K562 (cell line): ENCODE results near the gene HSPB1. TPM values are rescaled to one million over a fixed set of nuclear protein-coding genes. Genes with fewer than 3 reads are reported as not detected.

Experiments used
- CHD1 ChIP-seq: fragments of 200-600 bp; sonication (generic); IDR thresholded peaks from one replicate; pipeline ENCODE4 v1.6.1; 2012; ENCODE audit warnings: mild to moderate bottlenecking, moderate library complexity, low read length, inconsistent platforms
- JUN ChIP-seq, 2 experiments: sonication (generic) in 1 of 2; formaldehyde crosslinking in 1 of 2; IDR thresholded peaks; 2 replicates each; pipeline versions ENCODE4 v1.6.1 to v1.8.0; 2012 to 2022; ENCODE audit warnings: borderline replicate concordance in 2 of 2, mild to moderate bottlenecking in 2 of 2, improper control_type of control experiment in 1 of 2, low read depth in 1 of 2, low read length in 1 of 2, missing genetic modification reagents in 1 of 2
- NCOA4 ChIP-seq: fragments of 450-650 bp; IDR thresholded peaks from 2 replicates; pipeline ENCODE4 v1.6.1; 2018; ENCODE audit warnings: mild to moderate bottlenecking; ENCODE audit not compliant: partially characterized antibody
- PTRF ChIP-seq: fragments of 450-650 bp; IDR thresholded peaks from 2 replicates; pipeline ENCODE4 v1.6.1; 2016; ENCODE audit warnings: mild to moderate bottlenecking, missing genetic modification characterization, missing compliant biosample characterization
- SIN3A ChIP-seq, 2 experiments: fragments of 150-350 bp in 1 of 2; IDR thresholded peaks; 2 replicates each; pipeline ENCODE4 v1.6.1; 2011 to 2016; ENCODE audit warnings: borderline replicate concordance in 2 of 2, low read depth in 2 of 2, low read length in 2 of 2, mild to moderate bottlenecking in 2 of 2, moderate library complexity in 2 of 2; ENCODE audit not compliant: control insufficient read depth in 1 of 2
- ZFP36 ChIP-seq: fragments of 150-350 bp; IDR thresholded peaks from 2 replicates; pipeline ENCODE4 v1.6.1; 2018; ENCODE audit warnings: low read length, low read depth; ENCODE audit not compliant: partially characterized antibody
- ZNF133 ChIP-seq: fragments of 250-450 bp; sonication (Bioruptor Pico); IDR thresholded peaks from 2 replicates; pipeline ENCODE4 v1.4.0; 2020; ENCODE audit warnings: mild to moderate bottlenecking
- ZZZ3 ChIP-seq: fragments of 450-650 bp; IDR thresholded peaks from 2 replicates; pipeline ENCODE4 v1.6.1; 2016; ENCODE audit warnings: antibody characterized with exemption, mild to moderate bottlenecking, moderate library complexity
- polyA plus RNA-seq, 8 experiments: library from polyadenylated mRNA; depleted of rRNA in 4 of 8; stranded (reverse) in 5 of 8; unstranded in 3 of 8; fragments of >200 nt; fragmentation: Nextera tagmentation in 2 of 8; fragmentation: Illumina TruSeq in 1 of 8; extraction: Ambion mirVana in 2 of 8; extraction: Trizol in 1 of 8; gene quantifications; 2 replicates each; pipeline versions ENCODE4 v1.2.1 to v1.2.3, GENCODE V29; 2011 to 2014; ENCODE audit warnings: inconsistent platforms in 1 of 8, missing spikeins in 1 of 8
- total RNA-seq, 7 experiments: library from RNA; depleted of rRNA in 6 of 7; stranded (reverse); fragments of >200 nt in 6 of 7; fragmentation: Illumina TruSeq in 2 of 7; extraction: Trizol in 2 of 7; gene quantifications; 2 replicates each; pipeline versions ENCODE4 v1.2.1 to v1.2.3, GENCODE V29; 2011 to 2021; ENCODE audit warnings: low replicate concordance in 1 of 7
- TF ChIP-seq, protein P1 (sequence below): fragments of 450-650 bp; IDR thresholded peaks from 2 replicates; pipeline ENCODE4 v1.6.1; 2016; ENCODE audit warnings: mild to moderate bottlenecking, moderate library complexity
- TF ChIP-seq, protein P2 (sequence below): sonication (generic); formaldehyde crosslinking; IDR thresholded peaks from 2 replicates; pipeline ENCODE4 v1.9.0; 2022; ENCODE audit warnings: mild to moderate bottlenecking, missing genetic modification reagents
- TF ChIP-seq, protein P3 (sequence below): sonication (generic); formaldehyde crosslinking; IDR thresholded peaks from 2 replicates; pipeline ENCODE4 v1.8.0; 2023; ENCODE audit warnings: mild to moderate bottlenecking, missing genetic modification reagents

Gene HSPB1
- total and polyA plus RNA-seq, 9 of the 15 experiments (the other 6 are each of a cell fraction or from before 2014, with no cell fraction given), result 27.1 to 522 (median 138) TPM

DNA sequence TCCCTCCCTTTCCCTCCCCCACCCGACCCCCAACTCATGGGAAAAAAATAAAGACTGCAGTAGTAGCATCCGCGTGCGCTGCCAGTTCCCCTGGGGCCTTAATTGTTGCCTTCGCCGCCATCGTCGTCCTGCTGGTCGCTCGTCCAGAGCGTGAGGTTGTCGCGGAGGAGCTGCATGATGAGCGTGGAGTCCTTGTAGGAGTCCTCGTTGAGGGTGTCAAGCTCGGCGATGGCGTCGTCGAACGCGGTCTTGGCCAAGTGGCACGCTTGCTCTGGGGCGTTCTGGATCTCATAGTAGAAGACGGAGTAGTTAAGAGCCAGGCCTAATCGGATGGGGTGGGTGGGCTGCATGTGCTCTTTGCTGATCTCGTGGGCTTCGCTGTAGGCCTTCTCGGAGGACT lies 27.0 kb downstream of the HSPB1 start (continued):
- TF ChIP-seq, protein P1, sequence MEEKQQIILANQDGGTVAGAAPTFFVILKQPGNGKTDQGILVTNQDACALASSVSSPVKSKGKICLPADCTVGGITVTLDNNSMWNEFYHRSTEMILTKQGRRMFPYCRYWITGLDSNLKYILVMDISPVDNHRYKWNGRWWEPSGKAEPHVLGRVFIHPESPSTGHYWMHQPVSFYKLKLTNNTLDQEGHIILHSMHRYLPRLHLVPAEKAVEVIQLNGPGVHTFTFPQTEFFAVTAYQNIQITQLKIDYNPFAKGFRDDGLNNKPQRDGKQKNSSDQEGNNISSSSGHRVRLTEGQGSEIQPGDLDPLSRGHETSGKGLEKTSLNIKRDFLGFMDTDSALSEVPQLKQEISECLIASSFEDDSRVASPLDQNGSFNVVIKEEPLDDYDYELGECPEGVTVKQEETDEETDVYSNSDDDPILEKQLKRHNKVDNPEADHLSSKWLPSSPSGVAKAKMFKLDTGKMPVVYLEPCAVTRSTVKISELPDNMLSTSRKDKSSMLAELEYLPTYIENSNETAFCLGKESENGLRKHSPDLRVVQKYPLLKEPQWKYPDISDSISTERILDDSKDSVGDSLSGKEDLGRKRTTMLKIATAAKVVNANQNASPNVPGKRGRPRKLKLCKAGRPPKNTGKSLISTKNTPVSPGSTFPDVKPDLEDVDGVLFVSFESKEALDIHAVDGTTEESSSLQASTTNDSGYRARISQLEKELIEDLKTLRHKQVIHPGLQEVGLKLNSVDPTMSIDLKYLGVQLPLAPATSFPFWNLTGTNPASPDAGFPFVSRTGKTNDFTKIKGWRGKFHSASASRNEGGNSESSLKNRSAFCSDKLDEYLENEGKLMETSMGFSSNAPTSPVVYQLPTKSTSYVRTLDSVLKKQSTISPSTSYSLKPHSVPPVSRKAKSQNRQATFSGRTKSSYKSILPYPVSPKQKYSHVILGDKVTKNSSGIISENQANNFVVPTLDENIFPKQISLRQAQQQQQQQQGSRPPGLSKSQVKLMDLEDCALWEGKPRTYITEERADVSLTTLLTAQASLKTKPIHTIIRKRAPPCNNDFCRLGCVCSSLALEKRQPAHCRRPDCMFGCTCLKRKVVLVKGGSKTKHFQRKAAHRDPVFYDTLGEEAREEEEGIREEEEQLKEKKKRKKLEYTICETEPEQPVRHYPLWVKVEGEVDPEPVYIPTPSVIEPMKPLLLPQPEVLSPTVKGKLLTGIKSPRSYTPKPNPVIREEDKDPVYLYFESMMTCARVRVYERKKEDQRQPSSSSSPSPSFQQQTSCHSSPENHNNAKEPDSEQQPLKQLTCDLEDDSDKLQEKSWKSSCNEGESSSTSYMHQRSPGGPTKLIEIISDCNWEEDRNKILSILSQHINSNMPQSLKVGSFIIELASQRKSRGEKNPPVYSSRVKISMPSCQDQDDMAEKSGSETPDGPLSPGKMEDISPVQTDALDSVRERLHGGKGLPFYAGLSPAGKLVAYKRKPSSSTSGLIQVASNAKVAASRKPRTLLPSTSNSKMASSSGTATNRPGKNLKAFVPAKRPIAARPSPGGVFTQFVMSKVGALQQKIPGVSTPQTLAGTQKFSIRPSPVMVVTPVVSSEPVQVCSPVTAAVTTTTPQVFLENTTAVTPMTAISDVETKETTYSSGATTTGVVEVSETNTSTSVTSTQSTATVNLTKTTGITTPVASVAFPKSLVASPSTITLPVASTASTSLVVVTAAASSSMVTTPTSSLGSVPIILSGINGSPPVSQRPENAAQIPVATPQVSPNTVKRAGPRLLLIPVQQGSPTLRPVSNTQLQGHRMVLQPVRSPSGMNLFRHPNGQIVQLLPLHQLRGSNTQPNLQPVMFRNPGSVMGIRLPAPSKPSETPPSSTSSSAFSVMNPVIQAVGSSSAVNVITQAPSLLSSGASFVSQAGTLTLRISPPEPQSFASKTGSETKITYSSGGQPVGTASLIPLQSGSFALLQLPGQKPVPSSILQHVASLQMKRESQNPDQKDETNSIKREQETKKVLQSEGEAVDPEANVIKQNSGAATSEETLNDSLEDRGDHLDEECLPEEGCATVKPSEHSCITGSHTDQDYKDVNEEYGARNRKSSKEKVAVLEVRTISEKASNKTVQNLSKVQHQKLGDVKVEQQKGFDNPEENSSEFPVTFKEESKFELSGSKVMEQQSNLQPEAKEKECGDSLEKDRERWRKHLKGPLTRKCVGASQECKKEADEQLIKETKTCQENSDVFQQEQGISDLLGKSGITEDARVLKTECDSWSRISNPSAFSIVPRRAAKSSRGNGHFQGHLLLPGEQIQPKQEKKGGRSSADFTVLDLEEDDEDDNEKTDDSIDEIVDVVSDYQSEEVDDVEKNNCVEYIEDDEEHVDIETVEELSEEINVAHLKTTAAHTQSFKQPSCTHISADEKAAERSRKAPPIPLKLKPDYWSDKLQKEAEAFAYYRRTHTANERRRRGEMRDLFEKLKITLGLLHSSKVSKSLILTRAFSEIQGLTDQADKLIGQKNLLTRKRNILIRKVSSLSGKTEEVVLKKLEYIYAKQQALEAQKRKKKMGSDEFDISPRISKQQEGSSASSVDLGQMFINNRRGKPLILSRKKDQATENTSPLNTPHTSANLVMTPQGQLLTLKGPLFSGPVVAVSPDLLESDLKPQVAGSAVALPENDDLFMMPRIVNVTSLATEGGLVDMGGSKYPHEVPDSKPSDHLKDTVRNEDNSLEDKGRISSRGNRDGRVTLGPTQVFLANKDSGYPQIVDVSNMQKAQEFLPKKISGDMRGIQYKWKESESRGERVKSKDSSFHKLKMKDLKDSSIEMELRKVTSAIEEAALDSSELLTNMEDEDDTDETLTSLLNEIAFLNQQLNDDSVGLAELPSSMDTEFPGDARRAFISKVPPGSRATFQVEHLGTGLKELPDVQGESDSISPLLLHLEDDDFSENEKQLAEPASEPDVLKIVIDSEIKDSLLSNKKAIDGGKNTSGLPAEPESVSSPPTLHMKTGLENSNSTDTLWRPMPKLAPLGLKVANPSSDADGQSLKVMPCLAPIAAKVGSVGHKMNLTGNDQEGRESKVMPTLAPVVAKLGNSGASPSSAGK, result no peak
- TF ChIP-seq, protein P2, sequence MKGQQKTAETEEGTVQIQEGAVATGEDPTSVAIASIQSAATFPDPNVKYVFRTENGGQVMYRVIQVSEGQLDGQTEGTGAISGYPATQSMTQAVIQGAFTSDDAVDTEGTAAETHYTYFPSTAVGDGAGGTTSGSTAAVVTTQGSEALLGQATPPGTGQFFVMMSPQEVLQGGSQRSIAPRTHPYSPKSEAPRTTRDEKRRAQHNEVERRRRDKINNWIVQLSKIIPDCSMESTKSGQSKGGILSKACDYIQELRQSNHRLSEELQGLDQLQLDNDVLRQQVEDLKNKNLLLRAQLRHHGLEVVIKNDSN (CRISPR knock-in tag), result no peak
- TF ChIP-seq, protein P3, sequence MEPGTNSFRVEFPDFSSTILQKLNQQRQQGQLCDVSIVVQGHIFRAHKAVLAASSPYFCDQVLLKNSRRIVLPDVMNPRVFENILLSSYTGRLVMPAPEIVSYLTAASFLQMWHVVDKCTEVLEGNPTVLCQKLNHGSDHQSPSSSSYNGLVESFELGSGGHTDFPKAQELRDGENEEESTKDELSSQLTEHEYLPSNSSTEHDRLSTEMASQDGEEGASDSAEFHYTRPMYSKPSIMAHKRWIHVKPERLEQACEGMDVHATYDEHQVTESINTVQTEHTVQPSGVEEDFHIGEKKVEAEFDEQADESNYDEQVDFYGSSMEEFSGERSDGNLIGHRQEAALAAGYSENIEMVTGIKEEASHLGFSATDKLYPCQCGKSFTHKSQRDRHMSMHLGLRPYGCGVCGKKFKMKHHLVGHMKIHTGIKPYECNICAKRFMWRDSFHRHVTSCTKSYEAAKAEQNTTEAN (CRISPR knock-in tag), result no peak
- TF ChIP-seq NCOA4 (no peak), CHD1 (peak; percentile 50), ZNF133 (CRISPR knock-in tag) (no peak), SIN3A (IDR thresholded peaks at IDR 0.05; ENCODE audit: borderline replicate concordance in 2 of 2, control insufficient read depth in 1 of 2, low read depth in 2 of 2, low read length in 2 of 2) (0 out of 4 replicates have a peak, but pooled peaks of 1 of the 2 experiments have one; percentile 5), PTRF (no peak), ZFP36 (no peak), ZZZ3 (no peak), JUN (IDR thresholded peaks at IDR 0.05; ENCODE audit: borderline replicate concordance, low read depth, low read length) (no peak), JUN (CRISPR knock-in tag; IDR thresholded peaks at IDR 0.05; ENCODE audit: borderline replicate concordance) (no peak)
